GM19043 (cell line): ENCODE results near the gene CSTPP1.
"Not testable (repeated sequence)": the region's sequence is repeated elsewhere in the genome, so short reads cannot be mapped to it uniquely, and the experiment has no call there.

Source experiments
- ATAC-seq: cut with Tn5 transposase; IDR thresholded peaks from one replicate; pipeline ENCODE4 v1.9.1; 2021; ENCODE audit warnings: low read depth; ENCODE audit not compliant: unreplicated experiment

The CSTPP1 gene

DNA sequence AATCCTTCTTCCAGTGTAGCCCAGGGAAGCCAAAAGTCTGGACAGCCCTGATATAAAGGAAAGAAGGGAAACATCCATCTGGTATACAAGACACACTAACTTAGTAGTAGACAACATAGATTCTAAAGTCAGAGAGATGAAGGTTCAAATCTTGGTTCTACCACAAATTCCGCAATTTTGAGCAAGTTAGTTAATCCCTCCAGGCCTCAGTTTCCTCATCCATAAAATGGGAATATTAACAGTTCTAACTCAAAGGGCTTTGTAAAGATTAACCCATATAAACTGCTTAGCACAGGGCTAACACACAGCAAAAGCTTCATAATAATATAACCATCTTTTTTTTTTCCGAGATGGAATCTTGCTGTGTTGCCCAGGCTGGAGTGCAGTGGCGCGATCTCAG, 29.0 kb upstream of the CSTPP1 start:
- no peak for ATAC-seq

GRCh38 chr11:46912526-46913150, 23.9 kb upstream of the CSTPP1 start:
- no peak for ATAC-seq

DNA sequence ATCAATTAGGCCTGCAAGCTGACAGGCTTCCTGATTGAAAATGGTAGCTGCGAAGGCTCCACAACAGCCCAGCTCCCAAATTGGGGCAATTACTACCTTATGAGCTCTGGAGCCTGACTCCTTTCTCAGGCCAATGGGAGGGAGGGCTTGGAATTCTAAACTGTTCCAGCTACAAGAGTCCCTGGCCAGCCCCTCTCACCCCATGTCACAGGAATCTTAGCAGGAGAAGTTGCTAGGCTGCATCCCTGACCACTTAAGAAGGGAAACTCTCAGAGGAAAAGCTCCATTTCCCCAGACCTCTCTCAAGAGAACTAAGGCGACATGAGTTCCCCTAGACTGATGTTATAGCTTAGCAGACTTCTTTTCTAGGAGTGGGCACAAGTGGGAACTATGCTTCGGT, 23.1 kb upstream of the CSTPP1 start:
- no peak for ATAC-seq

- no peak for ATAC-seq
Observed at GRCh38 chr11:46914363-46914762, 22.2 kb upstream of the CSTPP1 start.

DNA sequence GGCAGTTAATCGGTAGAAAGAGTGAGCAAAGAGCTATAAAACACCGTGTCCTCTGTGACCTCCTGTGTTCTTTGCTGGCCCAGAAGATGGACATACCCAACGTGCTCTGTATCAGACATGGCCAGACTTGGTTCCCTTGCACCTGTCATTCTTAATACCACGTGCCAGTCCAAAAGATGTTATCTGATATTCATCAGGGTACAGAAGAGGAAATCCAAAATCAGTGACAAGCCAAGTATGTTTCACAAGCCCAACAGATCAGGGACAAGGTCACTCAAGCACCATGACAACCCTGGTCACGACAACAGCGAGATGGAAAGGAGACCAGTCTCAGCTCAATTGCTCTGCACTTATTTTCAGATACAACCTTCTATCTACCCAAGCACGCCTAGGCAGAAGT, 21.7 kb upstream of the CSTPP1 start:
- ATAC-seq = no peak

- no peak for ATAC-seq
Observed at GRCh38 chr11:46916286-46917108, 20.1 kb upstream of the CSTPP1 start.

DNA sequence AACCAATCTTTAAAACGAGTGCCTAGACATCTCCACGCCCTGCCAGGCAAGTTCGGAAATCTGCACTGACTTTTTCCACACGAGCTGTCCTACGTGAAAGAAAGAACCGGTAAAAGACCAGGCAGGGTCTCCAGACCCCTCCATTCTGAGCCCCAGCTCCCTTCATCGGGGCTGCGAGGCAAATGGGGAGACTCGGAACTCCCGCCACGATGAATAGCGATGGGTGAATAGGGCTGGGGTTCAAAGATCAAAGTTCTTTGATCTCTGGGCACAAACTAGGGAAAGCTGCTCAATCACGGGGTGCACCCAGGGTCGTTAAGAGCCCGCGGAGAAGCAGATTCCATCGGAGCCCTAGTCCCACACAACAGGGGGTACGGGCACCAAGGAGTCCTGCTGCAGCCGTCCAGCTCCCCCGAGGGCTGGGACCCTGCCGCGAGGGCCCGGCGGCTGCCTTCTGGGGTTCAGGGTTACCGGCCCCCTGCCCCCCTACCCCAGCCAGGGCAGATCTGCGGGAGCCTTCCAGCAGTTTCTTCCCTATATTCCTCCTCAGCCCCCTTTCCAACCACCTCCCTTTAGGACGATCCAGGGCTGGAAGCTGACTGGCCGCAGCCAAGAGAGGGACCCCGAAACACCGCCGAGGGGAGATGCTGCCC, 19.3 kb upstream of the CSTPP1 start:
- ATAC-seq = no peak

- ATAC-seq = no peak
Observed at GRCh38 chr11:46917762-46918082, 18.8 kb upstream of the CSTPP1 start.

GRCh38 chr11:46918083-46918787, 18.3 kb upstream of the CSTPP1 start, which contains the start of gene LRP4:
LRP4 (minus strand) TSS chr11:46918550; CDS start chr11:46918379, 171 bp downstream.
- ATAC-seq = no peak

DNA sequence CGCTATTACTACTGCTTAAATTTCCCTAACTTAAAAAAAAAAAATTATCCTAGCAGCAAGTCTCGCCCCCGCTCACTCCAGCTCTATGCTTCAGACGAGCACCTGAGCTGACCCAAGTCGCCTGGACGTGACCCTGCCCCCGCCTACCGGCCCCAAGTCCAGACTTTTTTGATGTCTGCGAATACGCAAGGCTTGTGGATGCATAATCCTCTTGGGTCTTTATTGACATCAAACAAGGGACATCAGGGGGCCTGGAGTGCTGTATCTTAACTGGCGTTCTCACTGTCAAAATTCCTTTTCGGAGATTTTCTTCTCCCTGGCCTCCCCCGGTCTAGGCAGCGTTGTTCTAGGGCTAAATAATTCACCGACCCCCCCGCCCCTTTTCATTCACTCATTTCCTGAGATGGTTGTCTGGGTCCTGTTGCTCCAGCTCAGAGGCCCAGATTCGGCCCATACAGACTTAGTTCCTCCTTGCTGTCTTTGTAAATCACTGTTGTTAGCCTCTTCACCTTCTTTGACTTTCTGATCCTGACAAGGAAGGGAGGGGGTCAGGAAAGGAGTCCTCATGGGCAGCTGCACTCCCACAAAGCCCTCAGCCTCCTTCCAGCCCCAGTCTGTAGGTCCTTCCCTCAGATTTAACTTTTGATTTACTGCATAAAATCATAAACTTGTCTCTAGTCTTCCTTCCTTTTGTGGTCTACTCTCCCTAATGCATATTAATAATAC, 17.6 kb upstream of the CSTPP1 start:
- ATAC-seq = no peak

DNA sequence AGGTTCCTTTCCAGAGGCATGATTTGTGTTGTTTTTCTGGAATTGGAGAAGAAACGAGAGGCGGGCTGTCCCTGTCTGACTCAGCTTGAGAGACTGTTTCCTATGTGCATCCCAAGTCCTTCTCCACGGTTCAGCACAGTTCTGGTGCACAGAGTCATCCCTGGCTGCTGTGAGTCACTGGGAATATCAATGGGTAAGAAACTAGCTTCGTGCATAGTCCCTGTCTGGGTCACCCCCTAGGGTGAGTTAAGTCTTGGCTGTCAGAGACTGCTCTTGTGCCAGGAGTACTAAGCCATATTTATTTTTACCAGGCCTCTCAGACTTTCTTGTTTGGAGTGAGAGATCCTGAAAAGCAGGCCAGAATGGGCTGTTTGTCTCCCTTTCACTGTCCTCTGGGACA, 15.8 kb upstream of the CSTPP1 start:
- no peak for ATAC-seq

GRCh38 chr11:46927928-46928327, 8.6 kb upstream of the CSTPP1 start:
- ATAC-seq = not testable (repeated sequence)

DNA sequence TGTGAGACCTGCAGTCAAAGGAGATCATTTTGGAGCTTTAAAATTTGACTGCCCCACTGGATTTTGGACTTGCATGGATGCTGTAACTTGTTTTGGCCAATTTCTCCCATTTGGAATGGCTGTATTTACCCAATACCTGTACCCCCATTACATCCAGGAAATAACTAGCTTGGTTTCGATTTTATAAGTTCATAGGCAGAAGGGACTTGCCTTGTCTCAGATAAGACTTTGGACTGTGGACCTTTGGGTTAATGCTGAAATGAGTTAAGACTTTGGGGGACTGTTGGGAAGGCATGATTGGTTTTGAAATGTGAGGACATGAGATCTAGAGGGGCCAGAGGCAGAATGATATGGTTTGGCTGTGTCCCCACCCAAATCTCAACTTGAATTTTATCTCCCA, 7.9 kb upstream of the CSTPP1 start:
- ATAC-seq = not testable (repeated sequence)

- ATAC-seq = no peak
Observed at GRCh38 chr11:46930089-46930488, 6.5 kb upstream of the CSTPP1 start.

GRCh38 chr11:46942172-46942571, 5.6 kb downstream of the CSTPP1 start:
- ATAC-seq = no peak

DNA sequence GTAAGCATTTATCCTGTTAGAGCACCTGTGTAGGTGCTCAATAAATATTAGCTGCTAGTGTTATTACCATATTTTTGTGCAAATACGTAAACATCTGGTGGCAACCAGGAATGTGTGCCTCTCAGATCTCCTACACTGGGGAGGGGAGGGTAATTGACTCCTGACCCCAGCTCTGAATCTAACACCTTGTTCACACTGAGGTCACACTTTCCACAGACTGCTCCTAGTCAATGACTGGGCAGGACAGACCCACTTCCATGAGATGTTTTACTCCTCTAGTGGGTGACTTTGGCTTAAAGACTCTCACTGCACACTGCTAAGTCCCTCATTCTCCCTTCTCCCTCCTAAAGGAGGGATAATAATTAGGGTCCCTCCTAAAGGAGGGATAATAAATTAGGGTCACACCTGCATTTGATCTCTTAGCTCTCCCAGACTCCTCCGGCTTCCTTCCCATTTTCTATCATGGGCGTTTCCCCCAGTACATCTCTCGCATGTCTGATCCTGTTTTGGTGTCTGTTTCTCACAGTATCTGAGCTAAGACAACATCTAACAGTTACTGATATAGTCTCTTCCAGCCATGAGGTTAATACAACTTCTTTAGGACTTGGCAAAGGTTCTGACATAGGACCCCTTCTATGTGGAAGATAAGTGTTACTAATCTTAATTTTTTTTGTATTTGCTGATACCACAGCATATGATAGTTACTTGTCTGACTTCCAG, 8.0 kb downstream of the CSTPP1 start:
- no peak for ATAC-seq

GRCh38 chr11:46947399-46948077, 11.0 kb downstream of the CSTPP1 start:
- no peak for ATAC-seq

DNA sequence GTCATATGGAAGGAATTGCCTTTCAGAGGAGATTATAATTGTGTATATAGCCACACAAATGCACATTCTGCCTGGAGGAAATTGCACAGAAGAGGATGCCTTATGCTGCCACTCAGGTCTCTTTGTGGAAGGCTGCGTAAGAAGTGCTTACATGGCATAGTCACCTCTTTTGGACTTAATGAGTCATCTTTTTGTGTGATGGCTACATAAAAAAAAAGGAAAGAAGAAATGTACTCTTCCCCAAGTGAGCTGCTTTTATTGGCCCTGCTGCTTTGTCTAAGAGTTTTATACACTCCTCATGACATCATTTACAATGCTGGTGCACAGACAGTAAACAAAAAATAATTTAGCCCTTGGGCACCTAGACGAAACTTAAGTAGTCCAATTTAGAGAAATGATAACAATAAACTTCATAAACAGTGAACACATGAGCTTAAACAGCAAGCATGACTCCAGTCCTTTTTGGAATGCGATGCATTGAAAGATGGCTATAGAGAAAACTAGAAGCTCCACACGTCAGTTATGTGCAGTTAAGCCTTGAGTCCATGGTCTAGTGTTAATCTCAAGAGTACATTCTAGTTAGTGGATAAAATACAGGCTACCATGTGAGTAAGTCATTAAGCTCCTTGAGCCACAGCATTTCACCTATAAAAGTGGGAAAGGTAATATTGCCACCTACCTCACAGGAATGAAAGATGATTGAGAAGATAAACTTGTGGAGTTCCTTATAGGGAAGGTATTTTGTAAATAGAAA, 12.0 kb downstream of the CSTPP1 start:
- ATAC-seq = no peak

- no peak for ATAC-seq
Observed at GRCh38 chr11:46949297-46949696, 12.7 kb downstream of the CSTPP1 start.
